ENCODE data around the gene REL. TPM values are rescaled to one million over a fixed set of nuclear protein-coding genes. Genes with fewer than 3 reads are reported as not detected.
"Not testable (repeated sequence)": the region's sequence is repeated elsewhere in the genome, so short reads cannot be mapped to it uniquely, and the experiment has no call there.

Gene REL
- total RNA-seq, 3 donors from 2014 or later: 75.5 to 92.2 (median 78.1) TPM

DNA sequence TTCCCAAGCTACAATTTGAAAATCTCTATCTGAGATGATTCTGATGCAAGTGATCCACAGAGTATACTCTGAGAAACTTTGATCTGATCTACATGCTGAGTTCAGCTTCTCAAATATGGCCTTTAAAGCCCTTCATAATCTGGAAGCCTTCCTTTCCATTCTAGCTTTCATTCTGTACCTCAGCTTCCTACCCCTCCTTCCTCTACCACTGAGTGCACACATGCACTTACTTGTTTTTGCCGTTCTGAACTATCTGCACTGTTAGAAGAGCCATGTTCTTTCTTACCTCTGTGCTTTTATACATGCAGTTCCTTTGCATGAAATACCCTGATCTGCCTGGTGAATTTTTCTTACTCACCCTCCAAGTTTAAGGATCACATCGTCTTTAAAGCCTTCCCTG is 25.0 kb downstream of the REL start:
- no peak for DNase-seq
- H3K4me1 Mint-ChIP-seq (ENCODE audit: low read depth): peaks cover 15% of the 10 kb centered on the region
- ATAC-seq: no peak
- no peaks in the 10 kb centered on the region for H3K27me3 Mint-ChIP-seq (ENCODE audit: low read depth)
- peaks cover 32% of the 10 kb centered on the region for H3K36me3 Mint-ChIP-seq (ENCODE audit: insufficient read depth)
- H3K9me3 Mint-ChIP-seq: no peaks in the 10 kb centered on the region
- no peak overlapping the region for H3K4me3 Mint-ChIP-seq

DNA sequence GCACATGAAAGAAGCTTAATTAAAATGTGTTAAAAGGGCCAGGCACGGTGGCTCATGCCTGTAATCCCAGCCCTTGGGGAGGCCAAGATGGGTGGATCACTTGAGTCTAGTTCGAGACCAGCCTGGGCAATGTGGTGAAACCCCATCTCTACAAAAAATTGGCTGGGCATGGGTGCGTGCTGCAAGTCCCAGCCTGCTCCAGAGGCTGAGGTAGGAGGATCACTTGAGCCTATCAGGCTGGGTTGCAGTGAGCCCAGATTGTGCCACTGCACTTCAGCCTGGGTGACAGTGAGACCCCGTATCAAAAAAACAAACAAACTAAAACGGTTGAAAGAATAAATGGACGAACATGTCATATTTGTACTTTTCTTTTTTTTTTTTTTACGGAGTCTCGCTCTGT is 26.0 kb downstream of the REL start:
- no peaks in the 10 kb centered on the region for H3K27me3 Mint-ChIP-seq (ENCODE audit: low read depth)
- H3K4me3 Mint-ChIP-seq: no peak overlapping the region
- ATAC-seq (no peak), DNase-seq (no peak)
- peaks cover 15% of the 10 kb centered on the region for H3K4me1 Mint-ChIP-seq (ENCODE audit: low read depth)
- peaks cover 31% of the 10 kb centered on the region for H3K36me3 Mint-ChIP-seq (ENCODE audit: insufficient read depth)
- no peaks in the 10 kb centered on the region for H3K9me3 Mint-ChIP-seq

DNA sequence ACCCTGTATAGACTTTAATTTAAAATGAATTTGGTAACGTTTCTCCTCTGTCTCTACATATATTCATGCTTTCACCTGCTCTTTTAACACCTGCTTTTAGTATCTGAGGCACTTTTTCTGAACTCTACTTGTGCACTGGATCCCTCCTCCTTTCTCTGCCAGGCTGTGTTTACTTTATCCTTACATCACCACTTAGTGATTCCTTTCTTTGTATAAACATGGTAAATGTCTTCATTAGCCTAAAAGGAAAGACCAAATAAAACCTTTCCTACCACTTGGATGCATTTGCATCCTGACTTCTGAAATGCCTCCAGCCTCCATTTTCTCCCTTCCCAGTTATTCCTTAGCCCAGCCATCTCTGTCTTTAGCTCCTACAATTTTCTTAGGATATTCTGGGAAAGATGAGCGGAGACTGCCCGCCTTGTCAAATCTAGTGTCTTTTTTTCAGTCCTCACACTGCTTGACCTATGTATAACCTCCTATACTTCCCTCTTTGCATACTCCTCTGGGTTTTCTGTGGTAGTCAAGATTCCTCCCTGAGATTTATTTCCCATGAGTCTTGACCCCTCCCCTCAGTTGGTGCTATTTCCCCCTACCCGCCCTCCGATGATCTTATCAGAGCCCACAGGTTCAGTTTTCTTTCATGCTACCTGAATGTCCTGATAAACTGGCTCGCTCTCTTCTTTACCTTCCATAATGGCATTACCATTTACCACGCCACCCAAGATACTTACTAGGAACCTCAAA is 44.8 kb downstream of the REL start:
- Mint-ChIP-seq H3K4me1 (ENCODE audit: low read depth) (peaks cover 10% of the 10 kb centered on the region), H3K36me3 (ENCODE audit: insufficient read depth) (peaks cover 45% of the 10 kb centered on the region)

DNA sequence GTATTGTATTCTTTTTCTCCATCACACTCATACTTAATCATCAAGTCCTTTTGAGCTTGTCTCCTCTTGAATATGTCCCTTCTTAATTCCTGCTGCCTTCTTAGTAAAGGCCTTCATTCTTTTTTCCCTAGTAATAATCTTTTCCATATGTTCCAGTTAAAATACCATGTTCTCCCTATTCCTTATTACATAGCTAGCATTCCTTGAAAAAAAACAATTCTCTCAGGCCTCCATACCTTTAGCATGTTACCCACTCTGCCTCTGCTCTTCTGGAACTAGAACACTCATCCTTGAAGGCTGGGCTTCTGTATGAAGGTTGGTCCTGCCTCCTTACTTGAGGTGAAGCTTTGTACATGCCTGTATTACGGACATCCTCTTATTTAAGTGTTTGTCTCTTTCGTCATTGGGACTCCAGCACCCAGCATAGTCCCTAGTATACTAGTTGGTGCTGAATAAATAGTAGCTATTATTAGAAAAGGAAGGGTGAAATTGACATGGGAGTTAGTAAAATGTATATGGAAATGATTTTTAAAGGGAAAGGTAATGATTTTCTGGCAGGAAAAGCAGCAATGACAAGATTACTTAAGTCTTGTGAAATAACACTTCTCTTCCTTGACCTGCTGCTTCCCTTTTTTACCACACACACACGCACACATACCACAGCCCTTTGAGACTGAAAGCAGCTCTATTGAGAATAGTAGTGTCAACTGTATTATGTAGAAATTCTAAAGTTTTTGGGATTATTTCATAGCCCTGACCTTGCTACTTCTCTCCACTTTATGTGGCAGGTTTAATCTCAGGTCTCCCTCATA is 45.6 kb downstream of the REL start:
- no peak overlapping the region for H3K4me3 Mint-ChIP-seq
- H3K27me3 Mint-ChIP-seq (ENCODE audit: low read depth): no peaks in the 10 kb centered on the region
- H3K4me1 Mint-ChIP-seq (ENCODE audit: low read depth): peaks cover 10% of the 10 kb centered on the region
- no peak for DNase-seq
- H3K9me3 Mint-ChIP-seq: no peaks in the 10 kb centered on the region
- ATAC-seq: no peak
- peaks cover 46% of the 10 kb centered on the region for H3K36me3 Mint-ChIP-seq (ENCODE audit: insufficient read depth)

More for the DNA sequence above, 44.8 kb downstream of the REL start:
- ATAC-seq: no peak
- no peaks in the 10 kb centered on the region for H3K27me3 Mint-ChIP-seq (ENCODE audit: low read depth)
- no peak for DNase-seq
- H3K9me3 Mint-ChIP-seq: no peaks in the 10 kb centered on the region
- H3K4me3 Mint-ChIP-seq: no peak overlapping the region

DNA sequence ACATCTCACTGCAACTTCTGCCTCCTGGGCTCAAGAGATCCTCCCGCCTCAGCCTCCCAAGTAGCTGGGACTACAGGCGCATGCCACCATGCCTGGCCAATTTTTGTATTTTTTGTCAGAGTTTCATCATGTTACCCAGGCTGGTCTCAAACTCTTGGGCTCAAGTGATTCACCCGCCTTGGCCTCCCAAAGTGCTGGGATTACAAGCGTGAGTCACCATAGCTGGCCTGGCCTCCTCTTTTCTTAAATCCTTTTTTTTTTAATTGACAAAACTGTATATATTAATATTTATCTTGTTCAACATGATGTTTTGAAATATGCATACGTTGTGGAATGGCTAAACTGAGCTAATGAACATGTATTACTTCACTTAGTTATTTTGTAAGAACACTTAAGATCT is 50.7 kb downstream of the REL start:
- H3K27me3 Mint-ChIP-seq (ENCODE audit: low read depth): not testable (repeated sequence)

DNA sequence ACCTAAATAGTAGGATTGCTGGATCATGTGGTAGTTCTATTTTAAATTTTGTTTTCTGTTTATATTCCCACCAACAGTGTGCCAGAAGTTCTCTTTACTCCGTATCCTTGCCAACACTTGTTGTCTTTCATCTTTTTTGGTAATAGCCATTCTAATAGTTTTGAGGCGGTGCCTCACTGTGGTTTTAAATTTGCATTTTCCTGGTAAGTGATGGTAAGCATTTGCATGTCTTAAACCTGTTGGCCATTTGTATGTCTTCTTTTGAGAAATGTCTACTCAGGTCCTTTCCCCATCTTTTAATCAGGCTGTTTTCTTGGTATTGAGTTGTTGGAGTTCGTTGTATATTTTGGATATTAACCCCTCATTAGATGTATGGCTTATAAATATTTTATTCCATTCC is 51.6 kb downstream of the REL start:
- no peak for DNase-seq
- H3K4me1 Mint-ChIP-seq (ENCODE audit: low read depth): peaks cover 9% of the 10 kb centered on the region
- H3K4me3 Mint-ChIP-seq: no peak overlapping the region
- H3K27me3 Mint-ChIP-seq (ENCODE audit: low read depth): no peaks in the 10 kb centered on the region
- H3K36me3 Mint-ChIP-seq (ENCODE audit: insufficient read depth): peaks cover 37% of the 10 kb centered on the region
- H3K9me3 Mint-ChIP-seq: peaks cover 3% of the 10 kb centered on the region
- ATAC-seq: no peak

More for the DNA sequence above, 50.7 kb downstream of the REL start:
- DNase-seq; ATAC-seq; H3K9me3 Mint-ChIP-seq; H3K4me1 Mint-ChIP-seq (ENCODE audit: low read depth); H3K4me3 Mint-ChIP-seq: not testable (repeated sequence)
- peaks cover 37% of the 10 kb centered on the region for H3K36me3 Mint-ChIP-seq (ENCODE audit: insufficient read depth)

DNA sequence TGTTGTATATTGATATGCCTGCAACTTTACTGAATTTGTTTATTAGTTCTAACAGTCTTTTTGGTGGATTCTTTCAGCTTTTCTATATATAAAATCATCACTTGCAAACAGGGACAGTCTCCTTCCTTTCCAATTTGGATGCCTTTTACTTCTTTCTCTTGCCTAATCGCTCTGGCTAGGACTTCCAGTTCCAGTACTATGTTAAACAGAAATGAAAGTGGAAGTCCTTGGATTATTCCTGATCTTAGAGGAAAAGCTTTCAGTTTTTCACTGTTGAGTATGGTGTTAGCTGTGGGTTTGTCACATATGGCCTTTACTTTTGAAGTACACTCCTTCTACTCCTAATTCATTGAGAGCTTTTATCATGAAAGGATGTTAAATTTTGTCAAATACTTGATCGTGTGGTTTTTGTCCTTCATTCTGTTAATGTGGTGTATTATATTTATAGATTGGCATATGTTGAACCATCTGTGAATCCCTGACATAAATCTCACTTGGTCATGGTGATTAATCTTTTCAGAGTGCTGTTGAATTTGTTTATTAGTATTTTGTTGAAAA is 52.9 kb downstream of the REL start:
- peaks cover 11% of the 10 kb centered on the region for H3K4me1 Mint-ChIP-seq (ENCODE audit: low read depth)
- peaks cover 42% of the 10 kb centered on the region for H3K36me3 Mint-ChIP-seq (ENCODE audit: insufficient read depth)
- DNase-seq (no peak), ATAC-seq (no peak)
- H3K4me3 Mint-ChIP-seq: no peak overlapping the region
- peaks cover 3% of the 10 kb centered on the region for H3K9me3 Mint-ChIP-seq
- H3K27me3 Mint-ChIP-seq (ENCODE audit: low read depth): no peaks in the 10 kb centered on the region

DNA sequence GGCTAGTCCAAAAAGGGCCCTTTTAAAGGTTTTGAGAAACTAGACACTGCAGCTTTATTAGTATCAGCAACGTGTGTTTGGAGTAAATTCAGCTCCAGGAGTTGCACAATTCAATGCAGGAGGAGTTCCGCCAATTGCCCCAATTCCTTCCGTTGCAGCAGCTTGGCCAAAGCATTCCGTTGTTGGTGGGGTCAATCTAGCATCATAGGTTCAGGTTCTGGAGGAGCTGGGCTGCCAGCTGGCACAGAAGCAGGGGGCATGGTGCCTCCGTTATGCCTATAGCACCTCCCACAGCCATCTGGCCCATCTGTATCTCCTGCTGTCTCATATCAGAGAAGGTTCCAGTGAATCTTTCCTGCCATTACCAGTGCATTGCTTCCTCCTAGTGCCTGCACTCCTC is 55.4 kb downstream of the REL start:
- Mint-ChIP-seq H3K4me3 (no peak overlapping the region), H3K9me3 (peaks cover 3% of the 10 kb centered on the region), H3K27me3 (ENCODE audit: low read depth) (no peaks in the 10 kb centered on the region), H3K36me3 (ENCODE audit: insufficient read depth) (peaks cover 44% of the 10 kb centered on the region), H3K4me1 (ENCODE audit: low read depth) (peaks cover 15% of the 10 kb centered on the region)
- ATAC-seq (no peak), DNase-seq (no peak)

DNA sequence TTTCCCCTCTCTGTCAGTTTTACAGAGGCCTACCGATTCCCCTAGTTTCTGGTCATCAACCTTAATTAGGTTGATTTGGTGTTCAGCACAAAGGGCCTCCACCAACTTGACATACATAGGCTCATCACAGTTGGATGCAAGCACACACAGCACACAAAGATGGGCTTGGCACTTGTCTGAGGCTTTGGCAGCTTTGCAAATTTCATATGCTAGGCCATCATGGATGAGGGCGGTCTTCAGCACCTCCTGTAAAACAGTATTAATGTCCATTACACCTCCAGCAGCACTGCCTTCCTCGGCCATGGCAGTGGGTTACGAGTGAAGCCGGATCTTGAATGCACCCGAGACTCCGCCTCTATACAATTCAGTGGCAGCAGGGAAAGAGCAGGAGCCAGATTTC is 56.9 kb downstream of the REL start:
- DNase-seq (no peak), ATAC-seq (no peak)
- H3K9me3 Mint-ChIP-seq: no peaks in the 10 kb centered on the region
- H3K4me1 Mint-ChIP-seq (ENCODE audit: low read depth): peaks cover 9% of the 10 kb centered on the region
- H3K36me3 Mint-ChIP-seq (ENCODE audit: insufficient read depth): peaks cover 33% of the 10 kb centered on the region
- H3K27me3 Mint-ChIP-seq (ENCODE audit: low read depth): no peaks in the 10 kb centered on the region
- H3K4me3 Mint-ChIP-seq: no peak overlapping the region

DNA sequence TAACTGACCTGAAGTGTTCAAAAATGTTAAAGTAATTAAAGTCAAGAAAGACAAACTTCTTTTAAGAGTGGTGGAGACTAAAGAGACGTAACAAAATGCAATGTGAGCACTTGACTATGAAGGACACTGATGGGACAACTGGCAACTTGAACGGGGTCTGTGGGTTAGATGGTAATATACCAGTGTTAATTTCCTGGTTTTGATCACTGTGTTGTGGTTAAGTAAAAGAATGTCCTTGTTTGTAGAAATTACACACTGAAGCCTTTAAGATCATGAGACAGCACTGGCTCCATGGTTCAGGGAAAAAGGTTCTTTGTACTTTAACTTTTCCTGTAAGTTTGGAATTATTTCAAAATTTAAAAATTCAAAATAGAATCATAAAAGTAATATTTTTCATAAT is 58.2 kb downstream of the REL start:
- DNase-seq: no peak
- Mint-ChIP-seq H3K9me3 (no peaks in the 10 kb centered on the region), H3K4me3 (no peak overlapping the region), H3K4me1 (ENCODE audit: low read depth) (peaks cover 9% of the 10 kb centered on the region), H3K27me3 (ENCODE audit: low read depth) (no peaks in the 10 kb centered on the region), H3K36me3 (ENCODE audit: insufficient read depth) (peaks cover 26% of the 10 kb centered on the region)
- ATAC-seq: no peak

DNA sequence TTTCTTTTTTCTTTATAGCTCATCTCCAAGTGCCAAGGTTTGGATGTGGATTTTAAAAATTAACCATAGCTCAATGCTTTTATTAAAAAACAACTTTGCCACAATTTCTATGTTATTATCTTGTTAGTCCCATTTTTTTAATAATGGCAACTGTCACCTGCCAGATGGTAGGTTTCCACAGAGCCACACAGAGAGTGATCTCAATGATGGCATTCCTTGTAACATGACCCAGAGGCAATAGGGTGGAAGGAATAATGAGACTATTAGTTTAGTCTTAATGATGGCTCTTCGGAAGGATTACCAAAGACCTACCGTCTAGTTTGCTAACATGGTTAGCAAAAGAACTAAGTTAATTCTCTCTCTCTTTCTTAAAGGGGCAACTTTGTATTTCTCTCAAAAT is 64.0 kb downstream of the REL start:
- H3K27me3 Mint-ChIP-seq (ENCODE audit: low read depth): no peaks in the 10 kb centered on the region
- peaks cover 5% of the 10 kb centered on the region for H3K36me3 Mint-ChIP-seq (ENCODE audit: insufficient read depth)
- no peak overlapping the region for H3K4me3 Mint-ChIP-seq
- peaks cover 19% of the 10 kb centered on the region for H3K4me1 Mint-ChIP-seq (ENCODE audit: low read depth)
- H3K9me3 Mint-ChIP-seq: no peaks in the 10 kb centered on the region
- DNase-seq (no peak), ATAC-seq (no peak)

DNA sequence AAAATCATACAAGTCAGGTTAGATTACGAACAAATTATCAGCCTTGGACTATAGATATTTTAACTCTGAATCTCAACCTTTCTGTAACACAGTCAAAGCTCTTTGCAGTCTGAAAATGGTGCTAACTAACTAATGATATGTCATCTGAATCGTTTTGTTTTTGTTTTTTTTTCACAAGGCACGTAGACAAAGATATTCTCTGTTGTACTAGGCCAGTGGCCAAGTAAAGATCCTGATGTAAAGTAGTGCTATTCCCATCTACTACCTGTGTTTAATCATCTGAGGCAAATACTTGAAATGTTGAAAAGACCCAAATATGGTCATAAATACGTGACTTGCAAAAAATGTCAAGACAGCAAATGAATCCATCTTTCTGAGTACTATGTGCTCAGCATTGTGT is 65.7 kb downstream of the REL start:
- no peak overlapping the region for H3K4me3 Mint-ChIP-seq
- ATAC-seq (no peak), DNase-seq (no peak)
- peaks cover 6% of the 10 kb centered on the region for H3K36me3 Mint-ChIP-seq (ENCODE audit: insufficient read depth)
- peaks cover 19% of the 10 kb centered on the region for H3K4me1 Mint-ChIP-seq (ENCODE audit: low read depth)
- H3K27me3 Mint-ChIP-seq (ENCODE audit: low read depth): no peaks in the 10 kb centered on the region
- H3K9me3 Mint-ChIP-seq: no peaks in the 10 kb centered on the region

DNA sequence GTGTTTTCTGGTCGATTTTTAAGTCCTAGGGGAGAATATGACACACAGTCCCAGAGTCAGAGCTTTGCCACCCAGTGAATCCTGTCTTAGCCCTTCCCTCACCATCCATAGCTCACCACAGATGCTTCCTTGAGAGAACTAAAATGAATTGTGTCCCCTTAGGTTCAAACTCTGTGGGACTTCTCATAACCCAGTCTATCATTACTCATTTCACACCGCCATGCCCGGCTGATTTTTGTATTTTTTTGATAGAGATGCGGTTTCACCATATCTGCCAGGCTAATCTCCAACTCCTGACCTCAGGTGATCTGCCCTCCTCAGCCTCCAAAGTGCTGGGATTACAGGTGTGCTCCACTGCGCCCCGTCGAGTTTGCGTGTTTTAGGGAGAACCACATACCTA is 66.8 kb downstream of the REL start:
- Mint-ChIP-seq H3K4me1 (ENCODE audit: low read depth) (peaks cover 19% of the 10 kb centered on the region), H3K4me3 (no peak overlapping the region), H3K27me3 (ENCODE audit: low read depth) (no peaks in the 10 kb centered on the region), H3K9me3 (no peaks in the 10 kb centered on the region), H3K36me3 (ENCODE audit: insufficient read depth) (peaks cover 9% of the 10 kb centered on the region)
- DNase-seq (no peak), ATAC-seq (no peak)

DNA sequence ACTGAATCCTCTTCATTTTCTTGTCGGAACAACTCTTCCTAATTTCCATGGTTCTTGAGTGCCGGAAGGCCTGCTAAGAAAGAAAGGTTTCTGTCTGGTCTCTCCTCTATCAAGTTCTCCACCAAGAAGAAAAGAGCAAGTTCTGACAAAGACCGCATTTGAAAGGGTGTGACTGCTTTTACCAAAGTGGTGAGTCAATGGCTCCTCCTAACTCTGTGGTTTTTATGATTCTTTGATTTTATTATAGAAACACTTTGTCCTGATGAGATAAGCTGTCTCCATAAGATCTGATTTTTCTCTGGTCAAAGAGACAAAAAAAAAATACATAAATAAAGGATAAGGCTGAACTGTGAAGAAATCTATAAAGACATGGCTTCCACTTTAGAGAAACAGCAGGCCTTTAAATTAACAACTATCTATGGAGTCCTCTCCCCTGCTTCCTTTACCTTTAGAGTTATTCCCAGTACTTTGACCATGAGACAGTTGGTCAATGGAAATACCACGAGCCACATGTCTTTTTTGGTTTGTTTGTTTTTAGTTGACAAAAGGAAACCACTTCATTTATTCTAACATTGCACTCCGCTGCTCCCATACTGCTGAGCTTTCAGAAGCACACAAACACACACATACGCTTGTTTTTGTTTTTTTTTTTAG is 67.7 kb downstream of the REL start:
- DNase-seq: no peak
- Mint-ChIP-seq H3K27me3 (ENCODE audit: low read depth) (no peaks in the 10 kb centered on the region), H3K4me3 (no peak overlapping the region), H3K4me1 (ENCODE audit: low read depth) (peaks cover 21% of the 10 kb centered on the region), H3K9me3 (no peaks in the 10 kb centered on the region), H3K36me3 (ENCODE audit: insufficient read depth) (peaks cover 17% of the 10 kb centered on the region)
- ATAC-seq: peak in 1 of 2 donors; percentile 73

Measured in activated T-cell treated with anti-CD3 and anti-CD28 coated beads, Interleukin-2, amount 50 U/mL, for 4 hours (primary cell).